HG02938 (cell line): ENCODE results near the gene RHBG.
"Not testable (repeated sequence)": the region's sequence is repeated elsewhere in the genome, so short reads cannot be mapped to it uniquely, and the experiment has no call there.

Source experiments
- ATAC-seq: cut with Tn5 transposase; IDR thresholded peaks from one replicate; pipeline ENCODE4 v1.9.1; 2021; ENCODE audit warnings: mild to moderate bottlenecking, moderate library complexity; ENCODE audit not compliant: unreplicated experiment

Gene RHBG, protein sequence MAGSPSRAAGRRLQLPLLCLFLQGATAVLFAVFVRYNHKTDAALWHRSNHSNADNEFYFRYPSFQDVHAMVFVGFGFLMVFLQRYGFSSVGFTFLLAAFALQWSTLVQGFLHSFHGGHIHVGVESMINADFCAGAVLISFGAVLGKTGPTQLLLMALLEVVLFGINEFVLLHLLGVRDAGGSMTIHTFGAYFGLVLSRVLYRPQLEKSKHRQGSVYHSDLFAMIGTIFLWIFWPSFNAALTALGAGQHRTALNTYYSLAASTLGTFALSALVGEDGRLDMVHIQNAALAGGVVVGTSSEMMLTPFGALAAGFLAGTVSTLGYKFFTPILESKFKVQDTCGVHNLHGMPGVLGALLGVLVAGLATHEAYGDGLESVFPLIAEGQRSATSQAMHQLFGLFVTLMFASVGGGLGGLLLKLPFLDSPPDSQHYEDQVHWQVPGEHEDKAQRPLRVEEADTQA

DNA sequence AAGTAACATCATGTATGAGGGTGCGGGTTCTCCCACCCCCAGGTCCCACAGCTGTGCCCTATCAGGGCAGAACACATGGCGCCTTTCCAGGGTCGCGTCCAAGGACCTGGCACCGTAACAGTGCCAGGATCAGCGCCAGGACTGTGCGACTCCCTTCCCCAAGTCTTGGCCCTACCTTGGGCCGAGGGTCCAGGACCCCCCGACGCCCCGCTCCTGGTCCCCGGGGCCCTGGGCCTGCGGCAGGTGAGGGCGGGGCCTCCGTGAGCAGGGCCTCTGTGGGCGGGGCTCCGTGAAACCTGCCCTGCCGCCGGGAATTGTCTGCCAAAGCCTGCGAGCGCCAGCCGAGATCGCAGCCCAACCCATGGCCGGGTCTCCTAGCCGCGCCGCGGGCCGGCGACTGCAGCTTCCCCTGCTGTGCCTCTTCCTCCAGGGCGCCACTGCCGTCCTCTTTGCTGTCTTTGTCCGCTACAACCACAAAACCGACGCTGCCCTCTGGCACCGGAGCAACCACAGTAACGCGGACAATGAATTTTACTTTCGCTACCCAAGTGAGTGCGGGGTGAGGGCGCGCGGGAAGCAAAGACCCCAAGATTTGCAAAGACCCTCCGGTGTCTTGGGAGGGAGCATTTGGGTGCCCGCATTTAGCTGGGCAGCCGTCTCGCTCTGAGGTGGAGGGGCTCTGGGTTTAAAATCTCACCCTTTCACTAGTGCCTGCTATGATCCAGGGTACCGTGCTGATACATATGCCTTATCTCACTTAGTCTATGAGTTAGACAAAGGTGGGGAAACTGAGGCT, at the start of gene RHBG:
Gene RHBG, plus strand, starts transcription at position 323 of the 796 bp plus-strand sequence. Its CDS starts 39 bp downstream, at position 362.
- ATAC-seq, result no peak

DNA sequence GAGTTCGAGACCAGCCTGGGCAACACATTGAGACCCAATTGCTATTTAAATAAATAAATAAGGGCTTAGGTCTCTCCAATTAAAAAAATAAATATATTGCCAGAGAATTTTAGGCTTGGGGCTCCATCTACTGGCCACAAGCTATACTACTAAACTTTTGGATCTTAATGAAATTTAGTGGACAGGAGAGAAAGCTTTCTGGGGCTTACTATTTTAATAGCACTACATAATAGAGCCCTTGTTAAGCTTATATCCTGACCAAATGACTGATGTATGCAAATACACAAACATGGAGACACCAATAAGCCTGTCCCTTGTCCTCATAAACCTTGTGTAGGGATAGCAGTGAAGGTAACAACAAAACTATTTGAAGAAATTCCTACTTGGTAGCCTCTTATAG, 49.3 kb upstream of the RHBG start:
- no peak for ATAC-seq

DNA sequence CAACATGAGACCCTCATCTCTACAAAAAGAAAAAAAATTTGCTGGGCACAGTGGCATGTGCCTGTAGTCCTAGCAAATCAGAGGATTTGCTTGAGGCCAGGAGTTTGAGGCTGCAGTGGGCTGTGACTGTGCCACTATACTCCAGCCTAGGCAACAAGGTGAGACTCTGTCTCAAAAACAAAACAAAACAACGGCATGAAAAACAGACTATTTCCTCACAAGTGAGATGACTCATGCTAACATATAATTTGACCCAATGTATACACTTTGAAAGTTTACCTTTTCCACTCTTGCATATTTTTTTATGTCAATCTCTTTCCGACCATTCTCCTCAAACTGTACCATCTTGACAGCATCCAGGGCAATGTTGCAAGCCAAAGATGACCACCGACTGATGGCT, 48.5 kb upstream of the RHBG start:
- ATAC-seq, result no peak

DNA sequence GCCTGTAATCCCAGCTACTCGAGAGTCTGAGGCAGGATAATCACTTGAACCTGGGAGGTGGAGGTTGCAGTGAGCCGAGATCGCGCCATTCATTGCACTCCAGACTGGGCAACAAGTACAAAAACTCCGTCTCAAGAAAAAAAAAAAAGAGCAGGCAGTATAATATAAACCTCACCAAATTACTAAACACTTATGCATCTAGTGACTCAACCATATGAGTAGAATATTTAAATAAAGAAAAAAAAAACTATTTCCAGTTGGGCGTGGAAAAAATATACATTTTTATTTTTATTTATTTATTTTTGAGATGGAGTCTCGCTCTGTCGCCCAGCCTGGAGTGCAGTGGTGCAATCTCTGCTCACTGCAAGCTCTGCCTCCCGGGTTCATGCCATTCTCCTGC, 45.8 kb upstream of the RHBG start:
- ATAC-seq, result not testable (repeated sequence)

DNA sequence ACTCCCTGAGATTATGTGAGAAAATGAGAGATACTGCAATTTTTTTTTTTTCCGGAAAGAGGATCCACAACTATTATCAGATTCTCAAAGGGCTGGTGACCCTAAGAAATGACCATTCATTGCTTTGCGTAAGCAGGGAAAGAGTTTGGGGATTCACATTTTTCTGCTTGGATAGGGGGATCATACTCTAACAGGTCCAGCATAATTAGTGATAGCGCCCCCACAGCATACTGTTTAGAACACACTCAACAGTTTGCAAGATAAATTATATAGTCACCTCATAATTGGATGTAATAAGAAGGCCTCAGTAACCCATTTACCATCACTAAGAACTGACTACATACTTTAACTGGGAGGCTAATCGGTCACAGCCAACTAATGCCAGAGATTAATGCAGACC, 32.8 kb upstream of the RHBG start:
- no peak for ATAC-seq

DNA sequence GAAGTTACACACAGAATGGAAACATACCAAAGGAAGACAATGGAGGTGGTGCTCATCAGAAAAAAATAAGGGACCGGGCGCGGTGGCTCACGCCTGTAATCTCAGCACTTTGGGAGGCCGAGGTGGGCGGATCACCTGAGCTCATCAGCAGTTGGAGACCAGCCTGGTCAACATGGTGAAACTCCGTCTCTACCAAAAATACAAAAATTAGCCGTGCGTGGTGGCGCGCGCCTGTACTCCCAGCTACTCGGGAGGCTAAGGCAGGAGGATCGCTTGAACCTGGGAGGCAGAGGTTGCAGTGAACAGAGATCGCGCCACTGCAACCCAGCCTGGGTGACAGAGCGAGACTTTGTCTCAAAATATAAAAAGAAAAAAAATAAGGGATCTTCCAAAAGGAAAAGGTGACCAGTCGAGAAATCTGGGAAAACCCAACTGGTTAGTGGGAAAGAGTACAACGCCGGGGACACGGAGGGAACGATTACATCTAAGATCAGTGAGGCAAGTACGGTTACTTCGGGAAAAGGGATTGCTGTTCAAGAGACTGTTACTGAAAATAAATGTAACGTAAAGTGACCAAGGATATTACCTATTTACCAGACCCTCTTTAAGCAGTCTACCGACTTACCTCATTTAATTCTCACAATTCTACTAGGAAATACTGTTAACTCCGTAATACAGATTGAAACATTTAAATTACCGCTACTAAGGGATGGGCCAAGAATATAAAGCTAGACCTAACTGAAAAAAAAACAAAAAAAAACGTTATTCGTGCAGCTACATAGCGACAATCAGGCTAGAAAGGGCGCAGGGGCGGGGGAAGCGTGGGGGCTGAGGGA, 31.7 kb upstream of the RHBG start:
- ATAC-seq, result no peak

DNA sequence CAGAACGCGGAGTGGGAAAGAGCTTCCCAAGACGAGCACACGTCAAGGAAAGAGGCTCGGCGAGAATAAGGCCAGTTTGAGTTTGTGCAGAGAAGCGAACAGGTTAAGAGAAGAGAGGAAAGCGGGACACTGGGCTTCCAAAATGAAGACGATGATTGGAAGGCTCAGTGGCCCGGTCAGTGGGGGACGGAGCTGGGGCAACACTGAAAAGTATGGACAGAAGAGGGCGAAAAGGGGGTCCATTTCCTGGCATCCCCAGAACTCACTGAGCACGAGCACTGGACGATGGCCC, 31.2 kb upstream of the RHBG start:
- ATAC-seq, result no peak

DNA sequence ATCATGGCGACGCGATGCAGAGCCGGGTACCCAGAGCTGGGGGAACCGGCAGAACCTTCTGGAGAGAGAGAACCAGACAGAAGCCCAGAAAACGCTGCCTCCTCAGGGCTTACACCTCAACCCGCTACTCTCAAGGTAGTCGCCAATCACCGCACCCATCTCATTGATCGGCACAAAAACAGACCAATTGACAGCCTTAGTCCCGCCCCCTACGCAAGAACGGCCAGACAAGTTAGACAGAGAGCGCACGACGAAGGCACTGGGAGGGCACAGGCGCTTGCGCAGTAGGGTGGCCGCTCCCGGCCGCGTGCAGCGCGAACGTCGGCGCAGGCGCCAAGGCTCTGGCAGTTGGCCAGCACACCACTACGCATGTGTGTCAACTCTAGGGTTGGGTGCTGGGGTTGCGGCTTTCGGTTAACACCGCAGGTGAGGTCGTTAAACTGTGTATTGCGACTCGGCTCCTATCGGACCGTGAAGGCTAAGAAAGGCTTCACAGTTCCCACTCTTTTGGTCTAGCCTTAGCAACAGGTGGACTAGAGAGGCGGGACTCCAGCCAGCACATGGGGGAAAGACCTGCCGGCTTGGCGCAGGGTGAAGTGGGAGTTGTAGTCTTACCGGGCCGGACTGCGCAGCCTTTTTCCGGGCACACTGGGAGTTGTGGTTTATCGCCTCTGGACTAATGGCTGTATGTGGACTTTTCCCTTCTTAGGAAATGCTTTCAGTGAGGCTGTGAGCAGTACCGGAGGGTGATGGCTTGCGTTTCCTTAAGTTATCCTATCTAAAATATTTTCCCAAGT, 30.6 kb upstream of the RHBG start, which contains the start of the genes CCT3 and TSACC:
Gene CCT3, minus strand, starts transcription at position 113 of the 797 bp plus-strand sequence. Its CDS starts 108 bp downstream, at position 5.
Gene TSACC, plus strand, starts transcription at position 347 of the 797 bp plus-strand sequence. CDS start 1,232 bp downstream, outside the sequence.
- peak; percentile 95 for ATAC-seq

DNA sequence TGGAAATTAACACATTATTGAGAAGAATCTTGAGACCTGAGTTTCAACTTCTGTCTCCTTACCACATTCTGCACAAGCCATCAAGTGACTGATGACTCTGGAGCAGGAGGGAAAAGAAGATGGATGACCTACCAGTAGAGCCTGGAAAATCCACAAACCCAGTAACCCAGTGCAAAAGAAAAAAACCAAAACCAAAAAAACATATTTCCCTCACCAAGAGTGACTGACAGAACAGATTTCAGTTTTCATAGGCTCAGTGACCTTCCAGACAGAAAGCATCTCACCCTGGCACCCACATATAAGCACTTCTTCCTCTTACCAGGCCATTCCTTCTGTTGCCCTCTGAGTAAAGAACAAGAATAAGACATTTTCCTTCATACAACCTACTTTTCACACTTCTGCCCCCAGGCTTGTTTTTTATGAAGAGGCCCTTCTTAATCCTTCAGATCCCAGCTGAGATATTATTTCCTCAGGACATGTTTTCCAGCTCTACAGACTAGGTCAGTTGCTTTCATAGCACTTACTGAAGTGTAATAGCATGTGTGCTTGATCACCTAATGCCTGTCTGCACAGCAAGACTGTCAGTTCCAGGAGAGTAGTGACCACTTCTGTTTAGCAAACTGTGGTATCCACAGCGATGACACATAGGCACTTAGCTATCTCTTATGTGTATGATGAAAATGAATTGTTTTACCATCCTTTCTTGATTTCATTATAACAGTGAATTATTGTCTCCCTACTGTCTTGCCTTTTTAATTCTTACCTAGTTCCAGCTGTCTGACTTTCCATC, 26.6 kb upstream of the RHBG start:
- no peak for ATAC-seq

DNA sequence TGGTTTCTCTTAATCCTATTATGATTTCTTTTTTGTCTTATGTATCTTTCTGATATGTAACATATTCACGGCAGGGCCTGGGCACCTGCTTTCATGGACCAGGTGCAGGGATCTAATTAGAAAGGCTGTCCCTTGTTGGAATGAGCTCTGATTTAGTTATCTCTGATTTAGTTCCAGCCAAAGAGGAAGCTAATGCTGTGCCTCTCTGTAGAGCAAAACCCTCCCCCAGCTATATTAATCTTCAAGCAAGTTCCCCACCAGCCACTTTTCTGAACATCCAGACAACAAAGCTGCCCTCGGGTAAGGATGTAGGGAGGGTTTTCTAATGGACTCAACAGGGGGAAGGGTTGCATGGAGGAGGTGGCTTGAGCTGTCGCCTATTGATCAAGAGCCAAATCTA, 24.6 kb upstream of the RHBG start:
- ATAC-seq, result no peak

DNA sequence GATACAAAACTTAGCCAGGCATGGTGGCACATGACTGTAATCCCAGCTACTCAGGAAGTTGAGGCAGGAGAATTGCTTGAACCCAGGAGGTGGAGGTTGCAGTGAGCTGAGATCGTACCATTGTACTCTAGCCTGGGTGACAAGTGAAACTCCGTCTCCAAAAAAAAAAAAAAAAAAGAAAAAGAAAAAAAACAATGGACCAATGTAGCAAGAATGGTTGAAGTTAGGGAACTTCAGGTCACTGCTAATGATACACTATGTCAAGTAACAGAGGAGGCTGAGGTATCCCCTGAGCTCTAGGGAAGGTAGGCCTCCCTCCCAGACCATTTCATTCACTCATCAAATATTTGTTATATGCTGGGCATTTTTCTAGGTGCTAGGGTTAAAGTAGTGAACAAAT, 23.0 kb upstream of the RHBG start:
- ATAC-seq, result not testable (repeated sequence)

DNA sequence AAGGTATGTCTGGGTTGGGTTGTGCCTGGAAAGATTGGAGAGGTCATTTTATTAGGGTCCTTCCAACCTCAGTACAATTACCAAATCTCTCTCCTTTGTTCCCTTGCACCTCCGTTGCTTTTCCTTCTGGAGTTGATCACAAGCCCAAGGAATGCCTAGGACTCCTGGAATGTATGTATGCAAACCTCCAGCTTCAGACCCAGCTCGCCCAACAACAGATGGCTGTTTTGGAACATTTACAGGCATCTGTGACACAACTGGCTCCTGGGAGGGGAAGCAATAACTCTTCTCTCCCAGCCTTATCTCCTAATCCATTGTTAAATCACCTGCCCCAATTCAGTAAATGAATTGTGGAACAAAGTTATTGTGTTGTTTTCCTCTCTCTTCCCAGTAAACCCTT, 22.4 kb upstream of the RHBG start:
- no peak for ATAC-seq

DNA sequence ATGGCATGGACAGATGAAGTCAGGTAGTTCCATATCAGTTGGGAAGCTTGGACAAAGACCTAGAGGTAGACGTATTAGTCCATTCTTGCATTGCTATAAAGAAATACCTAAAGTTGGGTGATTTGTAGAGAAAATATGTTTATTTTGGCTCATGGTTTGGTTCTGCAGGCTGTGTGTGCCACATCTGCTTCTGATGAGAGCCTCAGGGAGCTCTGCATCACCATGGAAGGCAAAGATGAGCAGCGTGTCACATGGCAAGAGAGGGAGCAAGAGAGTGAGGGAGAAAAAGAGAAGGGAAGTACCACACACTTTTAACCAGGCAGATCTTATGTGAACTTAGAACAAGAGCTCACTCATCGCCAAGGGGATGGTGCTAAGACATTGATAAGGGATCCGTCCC, 21.7 kb upstream of the RHBG start:
- no peak for ATAC-seq

DNA sequence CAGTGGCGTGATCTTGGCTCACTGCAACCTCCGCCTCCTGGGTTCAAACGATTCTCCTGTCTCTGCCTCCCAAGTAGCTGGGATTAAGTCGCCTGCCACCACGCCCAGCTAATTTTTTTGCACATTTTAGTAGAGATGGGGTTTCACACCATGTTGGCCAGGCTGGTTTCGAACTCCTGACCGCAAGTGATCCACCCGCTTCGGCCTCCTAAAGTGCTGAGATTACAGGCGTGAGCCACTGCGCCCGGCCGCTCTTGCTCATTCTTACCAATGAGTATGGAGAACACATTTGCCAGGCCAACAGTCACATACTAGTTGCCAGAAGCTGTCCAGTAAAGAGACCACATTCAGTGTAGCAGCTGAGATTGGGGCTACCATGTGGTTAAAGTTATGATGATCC, 16.5 kb upstream of the RHBG start:
- not testable (repeated sequence) for ATAC-seq

DNA sequence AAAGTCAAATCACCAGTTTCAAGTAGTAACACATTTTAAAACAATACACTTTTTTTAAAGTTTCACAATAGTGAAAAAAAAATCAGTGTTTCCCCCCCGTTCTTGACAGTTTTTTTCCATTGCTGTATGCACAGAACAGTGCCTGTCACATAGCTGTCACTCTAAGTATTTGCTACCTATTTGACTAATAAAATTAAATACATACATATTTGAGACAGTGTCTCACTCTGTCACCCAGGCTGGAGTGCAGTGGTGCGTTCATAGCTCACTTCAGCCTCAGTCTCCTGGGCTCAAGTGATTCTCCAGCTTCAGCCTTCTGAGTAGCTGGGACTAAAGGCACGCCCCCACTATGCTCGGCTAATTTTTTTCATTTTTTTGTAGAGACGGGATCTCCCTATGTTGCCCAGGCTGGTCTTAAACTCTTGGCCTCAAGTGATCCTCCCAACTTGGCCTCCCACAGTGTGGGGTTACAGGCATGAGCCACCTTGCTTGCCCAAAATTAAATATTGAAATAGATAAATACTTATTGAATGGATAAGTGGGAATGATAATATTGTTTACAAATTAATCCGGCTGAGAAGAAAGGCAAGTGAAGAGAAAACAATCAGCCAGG, 12.6 kb upstream of the RHBG start:
- ATAC-seq, result no peak

DNA sequence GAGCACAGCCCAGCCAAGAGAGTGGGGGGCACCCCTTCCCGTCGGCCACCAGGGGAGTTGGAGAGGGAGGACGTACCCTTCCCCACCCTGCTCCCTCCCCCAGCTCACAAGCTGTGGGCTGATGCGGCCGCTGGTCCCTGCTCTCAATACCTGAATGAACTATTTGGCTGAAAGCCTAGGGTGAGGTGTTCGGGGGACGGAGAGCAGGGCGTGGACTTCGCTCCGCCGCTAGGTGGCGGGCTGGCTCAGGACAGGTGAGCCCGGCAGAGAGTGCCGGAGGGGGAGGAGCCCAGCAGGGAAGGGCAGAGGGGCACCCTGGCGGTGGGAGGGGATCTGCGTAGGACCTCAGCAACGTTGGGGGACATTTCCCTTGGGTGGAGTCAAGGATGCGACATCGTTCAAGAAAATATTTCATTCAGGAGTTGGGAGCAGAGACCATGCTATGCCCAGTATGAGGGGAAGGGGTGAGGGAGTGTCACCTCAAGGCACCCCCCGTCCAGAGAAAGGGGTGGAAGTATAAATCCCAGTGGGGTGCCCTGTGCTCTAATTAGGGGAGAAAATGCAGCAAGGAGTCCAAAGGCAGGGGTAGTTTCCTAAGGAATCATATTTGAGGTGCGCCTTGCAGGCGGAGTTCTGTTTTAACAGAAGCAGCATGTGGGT, 12.0 kb upstream of the RHBG start:
- no peak for ATAC-seq

DNA sequence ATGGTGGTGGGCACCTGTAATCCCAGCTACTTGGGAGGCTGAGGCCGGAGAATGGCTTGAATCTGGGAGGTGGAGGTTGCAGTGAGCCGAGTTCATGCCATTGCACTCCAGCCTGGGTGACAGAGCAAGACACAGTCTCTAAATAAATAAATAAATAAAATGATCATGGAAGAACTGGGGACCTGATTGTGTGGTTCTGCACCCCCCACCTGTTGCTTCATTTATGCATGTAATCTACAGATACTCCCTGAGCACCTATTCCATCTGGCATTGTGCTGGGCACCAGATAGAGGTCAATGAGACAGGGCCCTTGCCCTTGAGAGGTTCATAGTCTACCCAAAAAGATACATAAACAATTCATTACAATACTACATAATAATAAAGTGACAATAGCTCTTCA, 11.0 kb upstream of the RHBG start:
- ATAC-seq, result no peak

DNA sequence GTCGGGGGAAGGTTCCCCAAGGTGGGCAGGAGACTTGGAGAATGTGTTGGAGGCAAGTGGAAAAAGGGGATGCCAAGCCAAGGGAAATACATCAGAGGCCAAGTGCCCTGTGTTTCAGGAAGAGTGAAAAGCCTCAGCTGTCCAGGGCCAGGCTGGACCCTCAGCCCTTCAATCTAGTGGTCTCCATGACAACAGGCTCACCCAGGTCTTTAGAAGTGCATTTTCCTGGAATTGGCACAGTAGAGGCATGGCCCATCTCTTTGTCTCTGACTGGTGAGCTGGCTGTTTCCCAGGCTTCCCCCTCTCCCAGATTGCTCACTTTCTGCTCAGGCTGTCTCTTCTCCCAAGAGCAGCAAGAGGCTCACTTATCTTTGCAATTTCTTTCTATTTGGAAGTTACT, 10.4 kb upstream of the RHBG start:
- no peak for ATAC-seq

DNA sequence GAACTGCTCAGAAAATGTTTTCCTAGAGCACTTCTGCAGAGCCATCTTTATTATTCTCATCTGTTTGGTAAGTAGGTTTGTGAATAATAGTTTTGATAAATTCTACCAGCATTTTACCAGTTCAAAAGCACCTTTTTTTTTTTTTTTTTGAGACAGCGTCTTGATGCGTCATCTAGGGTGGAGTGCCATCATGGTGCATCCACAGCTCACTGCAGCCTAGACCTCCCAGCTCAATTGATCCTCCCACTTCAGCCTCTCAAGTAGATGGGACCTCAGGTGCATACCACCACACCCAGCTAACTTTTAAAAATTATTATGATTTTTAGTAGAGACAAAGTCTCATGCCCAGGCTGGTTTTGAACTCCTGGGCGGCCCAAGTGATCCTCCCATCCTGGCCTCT, 9.8 kb upstream of the RHBG start:
- no peak for ATAC-seq
